GM18873 (cell line): ENCODE data around the gene DNASE1L3.
"Not testable (repeated sequence)": the region's sequence is repeated elsewhere in the genome, so short reads cannot be mapped to it uniquely, and the experiment has no call there.

Experiments
- ATAC-seq: cut with Tn5 transposase; IDR thresholded peaks from one replicate; pipeline ENCODE4 v1.9.1; 2021; ENCODE audit warnings: mild to moderate bottlenecking, moderate library complexity, moderate number of reproducible peaks; ENCODE audit not compliant: unreplicated experiment, low FRiP score

Gene DNASE1L3

GRCh38 chr3:58202917-58203360 is 7.8 kb downstream of the DNASE1L3 start:
- no peak for ATAC-seq

- ATAC-seq = not testable (repeated sequence)
Measured at GRCh38 chr3:58201451-58201850, 9.3 kb downstream of the DNASE1L3 start.

GRCh38 chr3:58200846-58201355 is 9.9 kb downstream of the DNASE1L3 start:
- no peak for ATAC-seq

- ATAC-seq = no peak
Measured at GRCh38 chr3:58200121-58200709, 10.6 kb downstream of the DNASE1L3 start.

GRCh38 chr3:58198804-58199203 is 12.0 kb downstream of the DNASE1L3 start:
- ATAC-seq = no peak

- ATAC-seq = no peak
Measured at GRCh38 chr3:58198362-58198761, 12.4 kb downstream of the DNASE1L3 start.

GRCh38 chr3:58197588-58197987 is 13.2 kb downstream of the DNASE1L3 start:
- no peak for ATAC-seq

GRCh38 chr3:58193682-58194407 is 16.9 kb downstream of the DNASE1L3 start:
- no peak for ATAC-seq

- no peak for ATAC-seq
Measured at GRCh38 chr3:58192069-58192468, 18.7 kb downstream of the DNASE1L3 start.

- ATAC-seq = no peak
Measured at GRCh38 chr3:58191361-58191991, 19.3 kb downstream of the DNASE1L3 start.

- no peak for ATAC-seq
Measured at GRCh38 chr3:58190882-58191281, 19.9 kb downstream of the DNASE1L3 start.

- ATAC-seq = no peak
Measured at GRCh38 chr3:58190291-58190690, 20.5 kb downstream of the DNASE1L3 start.

GRCh38 chr3:58189691-58190090 is 21.1 kb downstream of the DNASE1L3 start:
- ATAC-seq = no peak

- no peak for ATAC-seq
Measured at GRCh38 chr3:58188921-58189451, 21.8 kb downstream of the DNASE1L3 start.

- ATAC-seq = no peak
Measured at GRCh38 chr3:58188173-58188564, 22.6 kb downstream of the DNASE1L3 start.

- no peak for ATAC-seq
Measured at GRCh38 chr3:58184982-58185360, 25.8 kb downstream of the DNASE1L3 start.

- ATAC-seq = no peak
Measured at GRCh38 chr3:58184309-58184981, 26.3 kb downstream of the DNASE1L3 start.

- no peak for ATAC-seq
Measured at GRCh38 chr3:58183891-58184290, 26.9 kb downstream of the DNASE1L3 start.

GRCh38 chr3:58183221-58183620 is 27.6 kb downstream of the DNASE1L3 start:
- no peak for ATAC-seq

- ATAC-seq = no peak
Measured at GRCh38 chr3:58180940-58181587, 29.7 kb downstream of the DNASE1L3 start.
